Measurements from ENCODE around the gene TMEM50B. TPM values are rescaled to one million over a fixed set of nuclear protein-coding genes. Genes with fewer than 3 reads are reported as not detected.
"Not testable (repeated sequence)": the region's sequence is repeated elsewhere in the genome, so short reads cannot be mapped to it uniquely, and the experiment has no call there.

Gene TMEM50B
- total RNA-seq, 1 donor from 2014 or later, result 31.0 TPM

- TF ChIP-seq CTCF (IDR thresholded peaks at IDR 0.05), result no peak
- H3K27ac Mint-ChIP-seq (ENCODE audit: unreplicated experiment), result peak overlapping the region; percentile 76
- no peak for DNase-seq (ENCODE audit: low spot score)
- H3K27me3 Mint-ChIP-seq (ENCODE audit: low read depth), result no peaks in the 10 kb centered on the region
- H3K4me3 Mint-ChIP-seq (ENCODE audit: unreplicated experiment), result peak overlapping the region; percentile 87
- H3K36me3 Mint-ChIP-seq (ENCODE audit: low read depth), result peaks cover 4% of the 10 kb centered on the region
- peaks cover 24% of the 10 kb centered on the region for H3K4me1 Mint-ChIP-seq (ENCODE audit: low read depth)
- H3K9me3 Mint-ChIP-seq (ENCODE audit: low read depth), result peaks cover 5% of the 10 kb centered on the region
These were observed 1.6 kb downstream of the TMEM50B start for GRCh38 chr21:33478182-33478581.

GRCh38 chr21:33477066-33477465 lies 2.7 kb downstream of the TMEM50B start:
- DNase-seq (ENCODE audit: low spot score), result no peak
- no peak for TF ChIP-seq CTCF (IDR thresholded peaks at IDR 0.05)
- H3K36me3 Mint-ChIP-seq (ENCODE audit: low read depth), result peaks cover 4% of the 10 kb centered on the region

GRCh38 chr21:33473344-33473743 lies 6.4 kb downstream of the TMEM50B start:
- no peak overlapping the region for H3K27ac Mint-ChIP-seq (ENCODE audit: unreplicated experiment)
- H3K9me3 Mint-ChIP-seq (ENCODE audit: low read depth), result peaks cover 8% of the 10 kb centered on the region
- H3K36me3 Mint-ChIP-seq (ENCODE audit: low read depth), result peaks cover 4% of the 10 kb centered on the region
- DNase-seq (ENCODE audit: low spot score), result no peak
- peaks cover 5% of the 10 kb centered on the region for H3K4me1 Mint-ChIP-seq (ENCODE audit: low read depth)
- no peak overlapping the region for H3K4me3 Mint-ChIP-seq (ENCODE audit: unreplicated experiment)
- H3K27me3 Mint-ChIP-seq (ENCODE audit: low read depth), result no peaks in the 10 kb centered on the region
- TF ChIP-seq CTCF (IDR thresholded peaks at IDR 0.05), result no peak

More at GRCh38 chr21:33477066-33477465, 2.7 kb downstream of the TMEM50B start:
- H3K27me3 Mint-ChIP-seq (ENCODE audit: low read depth), result no peaks in the 10 kb centered on the region
- no peak overlapping the region for H3K27ac Mint-ChIP-seq (ENCODE audit: unreplicated experiment)
- peaks cover 8% of the 10 kb centered on the region for H3K9me3 Mint-ChIP-seq (ENCODE audit: low read depth)
- no peak overlapping the region for H3K4me3 Mint-ChIP-seq (ENCODE audit: unreplicated experiment)
- peaks cover 24% of the 10 kb centered on the region for H3K4me1 Mint-ChIP-seq (ENCODE audit: low read depth)

GRCh38 chr21:33470701-33471100 lies 9.1 kb downstream of the TMEM50B start:
- Mint-ChIP-seq H3K4me3 (ENCODE audit: unreplicated experiment) (no peak overlapping the region), H3K27ac (ENCODE audit: unreplicated experiment) (no peak overlapping the region), H3K36me3 (ENCODE audit: low read depth) (peaks cover 4% of the 10 kb centered on the region), H3K27me3 (ENCODE audit: low read depth) (no peaks in the 10 kb centered on the region), H3K9me3 (ENCODE audit: low read depth) (peaks cover 8% of the 10 kb centered on the region), H3K4me1 (ENCODE audit: low read depth) (no peaks in the 10 kb centered on the region)
- TF ChIP-seq CTCF (IDR thresholded peaks at IDR 0.05), result no peak
- no peak for DNase-seq (ENCODE audit: low spot score)

GRCh38 chr21:33469183-33469582 lies 10.6 kb downstream of the TMEM50B start:
- H3K9me3 Mint-ChIP-seq (ENCODE audit: low read depth); H3K27ac Mint-ChIP-seq (ENCODE audit: unreplicated experiment); DNase-seq (ENCODE audit: low spot score); H3K4me3 Mint-ChIP-seq (ENCODE audit: unreplicated experiment); H3K36me3 Mint-ChIP-seq (ENCODE audit: low read depth); H3K27me3 Mint-ChIP-seq (ENCODE audit: low read depth); H3K4me1 Mint-ChIP-seq (ENCODE audit: low read depth): not testable (repeated sequence)

- no peak overlapping the region for H3K27ac Mint-ChIP-seq (ENCODE audit: unreplicated experiment)
- no peaks in the 10 kb centered on the region for H3K27me3 Mint-ChIP-seq (ENCODE audit: low read depth)
- no peak for TF ChIP-seq CTCF (IDR thresholded peaks at IDR 0.05)
- H3K9me3 Mint-ChIP-seq (ENCODE audit: low read depth), result no peaks in the 10 kb centered on the region
- no peak for DNase-seq (ENCODE audit: low spot score)
- no peak overlapping the region for H3K4me3 Mint-ChIP-seq (ENCODE audit: unreplicated experiment)
- H3K36me3 Mint-ChIP-seq (ENCODE audit: low read depth), result peaks cover 2% of the 10 kb centered on the region
- no peaks in the 10 kb centered on the region for H3K4me1 Mint-ChIP-seq (ENCODE audit: low read depth)
These were observed 18.1 kb downstream of the TMEM50B start for GRCh38 chr21:33461538-33462250.
